H1 (cell line): Measurements from ENCODE around the gene HES1. TPM values are rescaled to one million over a fixed set of nuclear protein-coding genes. Genes with fewer than 3 reads are reported as not detected.

Source experiments
- ASH2L ChIP-seq: fragments of 200-600, 300-600 bp; sonication (generic); IDR thresholded peaks from one replicate; pipeline ENCODE4 v1.7.1; 2017; ENCODE audit warnings: low read length
- SIRT6 ChIP-seq: IDR thresholded peaks from one replicate; pipeline ENCODE4 v1.7.1; 2012; ENCODE audit warnings: low read length, inconsistent platforms
- TCF12 ChIP-seq: IDR thresholded peaks from 2 replicates; pipeline ENCODE4 v1.6.1; 2011; ENCODE audit warnings: low read depth, mild to moderate bottlenecking, low read length
- polyA plus RNA-seq, 7 experiments: library from polyadenylated mRNA; depleted of rRNA in 3 of 7; stranded (reverse) in 5 of 7; unstranded in 2 of 7; fragments of >200 nt in 5 of 7; fragments of 200-250 nt in 2 of 7; gene quantifications; 1 replicate in 5 of 7; 2 replicates in 1 of 7; 4 replicates in 1 of 7; pipeline versions ENCODE4 v1.2.1 to v1.2.3, GENCODE V29; 2011 to 2013; ENCODE audit warnings: missing spikeins in 2 of 7, mixed read lengths in 2 of 7
- total RNA-seq: library from RNA; stranded (reverse); fragmentation: NEBNext Ultra II Directional; extraction: Animal tissue kit (Norgen Biotek cat#: 25700); gene quantifications from 2 replicates; pipeline ENCODE4 v1.2.1, GENCODE V29; 2021
- TF ChIP-seq, protein P1 (sequence below): fragments of 300-600 bp; sonication (generic); IDR thresholded peaks from 2 replicates; pipeline ENCODE4 v1.7.1; 2012; ENCODE audit warnings: low read length, moderate library complexity, mild to moderate bottlenecking, inconsistent platforms; ENCODE audit not compliant: insufficient replicate concordance
- TF ChIP-seq, protein P2 (sequence below): IDR thresholded peaks from 2 replicates; pipeline ENCODE4 v1.6.1; 2012; ENCODE audit warnings: inconsistent platforms

The HES1 gene
- total and polyA plus RNA-seq, 2 of the 8 experiments (the other 6 are each of a cell fraction or from before 2014, with no cell fraction given), result 7.9 to 12.9 TPM

DNA sequence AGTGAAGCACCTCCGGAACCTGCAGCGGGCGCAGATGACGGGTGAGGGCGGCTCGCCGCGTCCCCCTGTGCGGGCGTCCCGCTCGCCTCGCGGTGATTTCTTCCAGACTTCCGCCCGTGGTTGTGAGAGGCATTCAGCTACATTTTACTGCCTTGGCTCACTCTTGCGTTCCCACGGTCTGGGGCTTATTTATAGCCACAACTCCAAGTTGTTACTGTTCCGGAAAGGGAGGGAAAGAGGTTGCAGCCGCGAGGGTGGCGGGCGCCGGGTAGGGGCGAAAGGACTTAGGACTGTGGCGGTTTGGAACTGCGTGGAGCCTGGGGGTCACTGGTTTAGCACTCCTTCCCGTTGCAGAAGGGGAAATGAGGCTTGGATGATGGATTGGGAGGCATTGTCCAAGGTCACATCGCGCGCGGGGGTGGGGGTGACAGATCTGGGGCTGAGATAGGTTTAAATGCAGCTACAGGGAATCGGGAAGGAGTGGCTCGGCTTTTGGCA is 1.1 kb downstream of the HES1 start (continued):
- TF ChIP-seq, protein P1, sequence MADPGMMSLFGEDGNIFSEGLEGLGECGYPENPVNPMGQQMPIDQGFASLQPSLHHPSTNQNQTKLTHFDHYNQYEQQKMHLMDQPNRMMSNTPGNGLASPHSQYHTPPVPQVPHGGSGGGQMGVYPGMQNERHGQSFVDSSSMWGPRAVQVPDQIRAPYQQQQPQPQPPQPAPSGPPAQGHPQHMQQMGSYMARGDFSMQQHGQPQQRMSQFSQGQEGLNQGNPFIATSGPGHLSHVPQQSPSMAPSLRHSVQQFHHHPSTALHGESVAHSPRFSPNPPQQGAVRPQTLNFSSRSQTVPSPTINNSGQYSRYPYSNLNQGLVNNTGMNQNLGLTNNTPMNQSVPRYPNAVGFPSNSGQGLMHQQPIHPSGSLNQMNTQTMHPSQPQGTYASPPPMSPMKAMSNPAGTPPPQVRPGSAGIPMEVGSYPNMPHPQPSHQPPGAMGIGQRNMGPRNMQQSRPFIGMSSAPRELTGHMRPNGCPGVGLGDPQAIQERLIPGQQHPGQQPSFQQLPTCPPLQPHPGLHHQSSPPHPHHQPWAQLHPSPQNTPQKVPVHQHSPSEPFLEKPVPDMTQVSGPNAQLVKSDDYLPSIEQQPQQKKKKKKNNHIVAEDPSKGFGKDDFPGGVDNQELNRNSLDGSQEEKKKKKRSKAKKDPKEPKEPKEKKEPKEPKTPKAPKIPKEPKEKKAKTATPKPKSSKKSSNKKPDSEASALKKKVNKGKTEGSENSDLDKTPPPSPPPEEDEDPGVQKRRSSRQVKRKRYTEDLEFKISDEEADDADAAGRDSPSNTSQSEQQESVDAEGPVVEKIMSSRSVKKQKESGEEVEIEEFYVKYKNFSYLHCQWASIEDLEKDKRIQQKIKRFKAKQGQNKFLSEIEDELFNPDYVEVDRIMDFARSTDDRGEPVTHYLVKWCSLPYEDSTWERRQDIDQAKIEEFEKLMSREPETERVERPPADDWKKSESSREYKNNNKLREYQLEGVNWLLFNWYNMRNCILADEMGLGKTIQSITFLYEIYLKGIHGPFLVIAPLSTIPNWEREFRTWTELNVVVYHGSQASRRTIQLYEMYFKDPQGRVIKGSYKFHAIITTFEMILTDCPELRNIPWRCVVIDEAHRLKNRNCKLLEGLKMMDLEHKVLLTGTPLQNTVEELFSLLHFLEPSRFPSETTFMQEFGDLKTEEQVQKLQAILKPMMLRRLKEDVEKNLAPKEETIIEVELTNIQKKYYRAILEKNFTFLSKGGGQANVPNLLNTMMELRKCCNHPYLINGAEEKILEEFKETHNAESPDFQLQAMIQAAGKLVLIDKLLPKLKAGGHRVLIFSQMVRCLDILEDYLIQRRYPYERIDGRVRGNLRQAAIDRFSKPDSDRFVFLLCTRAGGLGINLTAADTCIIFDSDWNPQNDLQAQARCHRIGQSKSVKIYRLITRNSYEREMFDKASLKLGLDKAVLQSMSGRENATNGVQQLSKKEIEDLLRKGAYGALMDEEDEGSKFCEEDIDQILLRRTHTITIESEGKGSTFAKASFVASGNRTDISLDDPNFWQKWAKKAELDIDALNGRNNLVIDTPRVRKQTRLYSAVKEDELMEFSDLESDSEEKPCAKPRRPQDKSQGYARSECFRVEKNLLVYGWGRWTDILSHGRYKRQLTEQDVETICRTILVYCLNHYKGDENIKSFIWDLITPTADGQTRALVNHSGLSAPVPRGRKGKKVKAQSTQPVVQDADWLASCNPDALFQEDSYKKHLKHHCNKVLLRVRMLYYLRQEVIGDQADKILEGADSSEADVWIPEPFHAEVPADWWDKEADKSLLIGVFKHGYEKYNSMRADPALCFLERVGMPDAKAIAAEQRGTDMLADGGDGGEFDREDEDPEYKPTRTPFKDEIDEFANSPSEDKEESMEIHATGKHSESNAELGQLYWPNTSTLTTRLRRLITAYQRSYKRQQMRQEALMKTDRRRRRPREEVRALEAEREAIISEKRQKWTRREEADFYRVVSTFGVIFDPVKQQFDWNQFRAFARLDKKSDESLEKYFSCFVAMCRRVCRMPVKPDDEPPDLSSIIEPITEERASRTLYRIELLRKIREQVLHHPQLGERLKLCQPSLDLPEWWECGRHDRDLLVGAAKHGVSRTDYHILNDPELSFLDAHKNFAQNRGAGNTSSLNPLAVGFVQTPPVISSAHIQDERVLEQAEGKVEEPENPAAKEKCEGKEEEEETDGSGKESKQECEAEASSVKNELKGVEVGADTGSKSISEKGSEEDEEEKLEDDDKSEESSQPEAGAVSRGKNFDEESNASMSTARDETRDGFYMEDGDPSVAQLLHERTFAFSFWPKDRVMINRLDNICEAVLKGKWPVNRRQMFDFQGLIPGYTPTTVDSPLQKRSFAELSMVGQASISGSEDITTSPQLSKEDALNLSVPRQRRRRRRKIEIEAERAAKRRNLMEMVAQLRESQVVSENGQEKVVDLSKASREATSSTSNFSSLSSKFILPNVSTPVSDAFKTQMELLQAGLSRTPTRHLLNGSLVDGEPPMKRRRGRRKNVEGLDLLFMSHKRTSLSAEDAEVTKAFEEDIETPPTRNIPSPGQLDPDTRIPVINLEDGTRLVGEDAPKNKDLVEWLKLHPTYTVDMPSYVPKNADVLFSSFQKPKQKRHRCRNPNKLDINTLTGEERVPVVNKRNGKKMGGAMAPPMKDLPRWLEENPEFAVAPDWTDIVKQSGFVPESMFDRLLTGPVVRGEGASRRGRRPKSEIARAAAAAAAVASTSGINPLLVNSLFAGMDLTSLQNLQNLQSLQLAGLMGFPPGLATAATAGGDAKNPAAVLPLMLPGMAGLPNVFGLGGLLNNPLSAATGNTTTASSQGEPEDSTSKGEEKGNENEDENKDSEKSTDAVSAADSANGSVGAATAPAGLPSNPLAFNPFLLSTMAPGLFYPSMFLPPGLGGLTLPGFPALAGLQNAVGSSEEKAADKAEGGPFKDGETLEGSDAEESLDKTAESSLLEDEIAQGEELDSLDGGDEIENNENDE, result no peak
- TF ChIP-seq SIRT6, result no peak
- peak; percentile 25 for TF ChIP-seq ASH2L
- TF ChIP-seq, protein P2, sequence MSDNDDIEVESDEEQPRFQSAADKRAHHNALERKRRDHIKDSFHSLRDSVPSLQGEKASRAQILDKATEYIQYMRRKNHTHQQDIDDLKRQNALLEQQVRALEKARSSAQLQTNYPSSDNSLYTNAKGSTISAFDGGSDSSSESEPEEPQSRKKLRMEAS, result peak; percentile 6; the same call in 1 of the 2 replicates
- TF ChIP-seq TCF12, result no peak
